SK-N-SH (cell line): ENCODE measurements around the gene UMODL1.

Source experiments
- RAD21 ChIP-seq: IDR thresholded peaks from 2 replicates; pipeline ENCODE4 v1.6.1; 2012; ENCODE audit warnings: mild to moderate bottlenecking, low read length
- RCOR1 ChIP-seq: fragments of 150-350 bp; IDR thresholded peaks from 2 replicates; pipeline ENCODE4 v1.6.1; 2017; ENCODE audit warnings: antibody characterized with exemption, low read length
- RFX5 ChIP-seq: IDR thresholded peaks from 2 replicates; pipeline ENCODE4 v1.6.1; 2012; ENCODE audit warnings: mild to moderate bottlenecking, improper control_type of control experiment, low read length
- SMC3 ChIP-seq: IDR thresholded peaks from 2 replicates; pipeline ENCODE4 v1.6.1; 2012; ENCODE audit warnings: low read depth, low read length, improper control_type of control experiment
- TAF1 ChIP-seq: IDR thresholded peaks from 2 replicates; pipeline ENCODE4 v1.6.1; 2012; ENCODE audit warnings: low read depth, mild to moderate bottlenecking, low read length, moderate library complexity, borderline replicate concordance
- TCF12 ChIP-seq: IDR thresholded peaks from 2 replicates; pipeline ENCODE4 v1.4.0; 2012
- TF ChIP-seq, protein P1 (sequence below): fragments of 200-600 bp; sonication (generic); IDR thresholded peaks from 2 replicates; pipeline ENCODE4 v1.6.1; 2017; ENCODE audit warnings: antibody characterized with exemption, mild to moderate bottlenecking, moderate library complexity
- TF ChIP-seq, protein P2 (sequence below): IDR thresholded peaks from 2 replicates; pipeline ENCODE4 v1.4.0; 2012; ENCODE audit warnings: low read depth

DNA sequence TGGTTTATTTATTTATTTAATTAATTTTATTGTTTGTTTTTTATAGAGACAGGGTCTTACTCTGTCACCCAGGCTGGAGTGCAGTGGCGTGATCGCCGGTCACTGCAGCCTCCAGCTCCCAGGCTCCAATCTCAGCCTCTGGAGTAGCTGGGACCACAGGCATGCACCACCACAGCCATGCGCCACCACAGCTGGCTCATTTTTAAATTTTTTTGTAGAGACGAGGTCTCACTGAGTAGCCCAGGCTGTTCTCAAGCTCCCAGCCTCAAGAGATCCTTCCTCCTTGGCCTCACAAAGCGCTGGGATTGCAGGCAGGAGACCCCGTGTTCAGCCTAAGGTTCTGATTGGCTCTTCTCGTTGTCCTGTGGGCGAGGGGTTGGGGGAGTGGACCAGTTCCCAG lies 22.1 kb downstream of the UMODL1 start:
- TF ChIP-seq, protein P1, sequence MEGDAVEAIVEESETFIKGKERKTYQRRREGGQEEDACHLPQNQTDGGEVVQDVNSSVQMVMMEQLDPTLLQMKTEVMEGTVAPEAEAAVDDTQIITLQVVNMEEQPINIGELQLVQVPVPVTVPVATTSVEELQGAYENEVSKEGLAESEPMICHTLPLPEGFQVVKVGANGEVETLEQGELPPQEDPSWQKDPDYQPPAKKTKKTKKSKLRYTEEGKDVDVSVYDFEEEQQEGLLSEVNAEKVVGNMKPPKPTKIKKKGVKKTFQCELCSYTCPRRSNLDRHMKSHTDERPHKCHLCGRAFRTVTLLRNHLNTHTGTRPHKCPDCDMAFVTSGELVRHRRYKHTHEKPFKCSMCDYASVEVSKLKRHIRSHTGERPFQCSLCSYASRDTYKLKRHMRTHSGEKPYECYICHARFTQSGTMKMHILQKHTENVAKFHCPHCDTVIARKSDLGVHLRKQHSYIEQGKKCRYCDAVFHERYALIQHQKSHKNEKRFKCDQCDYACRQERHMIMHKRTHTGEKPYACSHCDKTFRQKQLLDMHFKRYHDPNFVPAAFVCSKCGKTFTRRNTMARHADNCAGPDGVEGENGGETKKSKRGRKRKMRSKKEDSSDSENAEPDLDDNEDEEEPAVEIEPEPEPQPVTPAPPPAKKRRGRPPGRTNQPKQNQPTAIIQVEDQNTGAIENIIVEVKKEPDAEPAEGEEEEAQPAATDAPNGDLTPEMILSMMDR, result no peak
- TF ChIP-seq, protein P2, sequence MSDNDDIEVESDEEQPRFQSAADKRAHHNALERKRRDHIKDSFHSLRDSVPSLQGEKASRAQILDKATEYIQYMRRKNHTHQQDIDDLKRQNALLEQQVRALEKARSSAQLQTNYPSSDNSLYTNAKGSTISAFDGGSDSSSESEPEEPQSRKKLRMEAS, result no peak
- TF ChIP-seq RAD21 (no peak), RCOR1 (no peak), TCF12 (no peak), RFX5 (no peak), TAF1 (no peak), SMC3 (no peak)
